Astrocyte (in vitro differentiated cells and primary cell): Measurements from ENCODE around the gene DIDO1. TPM values are rescaled to one million over a fixed set of nuclear protein-coding genes. Genes with fewer than 3 reads are reported as not detected.
A peak's percentile ranks its signal among the peaks of the same experiment; 100 is the strongest.

ENCODE experiments used
- DNase-seq: peaks from one replicate; pipeline ENCODE4 v3.0.0-alpha.2; 2010; ENCODE audit warnings: low read depth
- FAIRE-seq: peaks from 2 replicates; lab custom pipeline; 2011; peaks lifted over from hg19 to GRCh38; lab: Jason Lieb, UNC
- H2AFZ ChIP-seq: 2 replicates; pipeline ENCODE4 v1.6.0; 2012; ENCODE audit warnings: low read depth, low read length, inconsistent platforms
- H3K27ac ChIP-seq: 2 replicates; pipeline ENCODE4 v1.5.1; 2011; ENCODE audit warnings: low read depth, low read length, inconsistent platforms
- H3K27me3 ChIP-seq: 2 replicates; pipeline ENCODE4 v1.6.0; 2011; ENCODE audit warnings: low read length, inconsistent platforms; ENCODE audit not compliant: insufficient read depth
- H3K36me3 ChIP-seq: 2 replicates; pipeline ENCODE4 v1.5.1; 2011; ENCODE audit warnings: low read length, inconsistent platforms; ENCODE audit not compliant: insufficient read depth
- H3K4me1 ChIP-seq: 2 replicates; pipeline ENCODE4 v1.5.1; 2011; ENCODE audit warnings: low read length, inconsistent platforms; ENCODE audit not compliant: insufficient read depth
- H3K4me2 ChIP-seq: 2 replicates; pipeline ENCODE4 v1.6.0; 2012; ENCODE audit warnings: low read length, inconsistent platforms
- H3K4me3 ChIP-seq: 2 replicates; pipeline ENCODE4 v1.5.1; 2011; ENCODE audit warnings: low read depth, mild to moderate bottlenecking, low read length, inconsistent platforms; ENCODE audit not compliant: insufficient read depth
- H3K79me2 ChIP-seq: 2 replicates; pipeline ENCODE4 v1.6.0; 2012; ENCODE audit warnings: mild to moderate bottlenecking, low read length, inconsistent platforms; ENCODE audit not compliant: insufficient read depth
- H3K9ac ChIP-seq: 2 replicates; pipeline ENCODE4 v1.6.0; 2012; ENCODE audit warnings: mild to moderate bottlenecking, low read length, inconsistent platforms
- H3K9me3 ChIP-seq: 2 replicates; pipeline ENCODE4 v1.5.1; 2012; ENCODE audit warnings: low read depth, mild to moderate bottlenecking, low read length, inconsistent platforms; ENCODE audit not compliant: insufficient read depth
- H4K20me1 ChIP-seq: 2 replicates; pipeline ENCODE4 v1.6.0; 2012; ENCODE audit warnings: low read length, inconsistent platforms; ENCODE audit not compliant: insufficient read depth
- H3K27ac Mint-ChIP-seq: one replicate; pipeline ENCODE4 v1.8.0; 2021; ENCODE audit warnings: mild to moderate bottlenecking, mixed read lengths; ENCODE audit not compliant: unreplicated experiment
- H3K27me3 Mint-ChIP-seq: one replicate; pipeline ENCODE4 v1.8.0; 2021; ENCODE audit warnings: low read depth, mixed read lengths; ENCODE audit not compliant: unreplicated experiment
- H3K36me3 Mint-ChIP-seq: one replicate; pipeline ENCODE4 v1.8.0; 2021; ENCODE audit warnings: low read depth, mixed read lengths; ENCODE audit not compliant: unreplicated experiment
- H3K4me1 Mint-ChIP-seq: one replicate; pipeline ENCODE4 v1.8.0; 2021; ENCODE audit warnings: low read depth, mixed read lengths; ENCODE audit not compliant: unreplicated experiment
- H3K4me3 Mint-ChIP-seq: one replicate; pipeline ENCODE4 v1.8.0; 2021; ENCODE audit warnings: mild to moderate bottlenecking, moderate library complexity, mixed read lengths; ENCODE audit not compliant: unreplicated experiment
- H3K9me3 Mint-ChIP-seq: one replicate; pipeline ENCODE4 v1.8.0; 2021; ENCODE audit warnings: mild to moderate bottlenecking, mixed read lengths; ENCODE audit not compliant: unreplicated experiment
- total RNA-seq: library from RNA; stranded (reverse); gene quantifications from 2 replicates; pipeline ENCODE4 v1.2.1, GENCODE V29; 2021
- TF ChIP-seq, protein P1 (sequence below): IDR thresholded peaks from 2 replicates; pipeline ENCODE4 v1.5.1; 2011; ENCODE audit warnings: low read depth, mild to moderate bottlenecking, inconsistent platforms, low read length, moderate library complexity; ENCODE audit not compliant: insufficient read depth

The DIDO1 gene
- total RNA-seq, 1 donor from 2014 or later: 39.0 TPM

DNA sequence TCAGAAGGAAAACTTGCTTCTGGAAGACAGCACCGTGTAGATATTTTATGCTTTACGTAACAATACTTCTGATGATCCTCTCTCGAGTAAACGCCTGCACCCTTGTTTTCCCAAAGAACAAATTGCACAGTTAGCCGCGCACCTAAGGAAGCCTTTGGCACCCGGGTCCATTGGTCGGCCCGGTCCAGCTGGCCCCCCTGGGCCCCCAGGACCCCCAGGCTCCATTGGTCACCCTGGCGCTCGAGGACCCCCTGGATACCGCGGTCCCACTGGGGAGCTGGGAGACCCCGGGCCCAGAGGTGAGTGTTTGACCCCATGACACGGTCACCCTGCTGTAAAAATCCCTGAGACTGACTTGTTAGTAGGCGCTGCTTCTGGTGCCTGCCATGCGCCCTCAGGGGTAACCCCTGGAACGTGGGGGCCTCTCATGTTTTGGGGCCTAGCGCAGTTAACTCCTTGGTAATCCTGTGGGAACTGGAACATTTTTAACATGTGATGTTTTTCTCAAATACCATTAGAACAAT lies 89.3 kb downstream of the DIDO1 start:
- no peak for FAIRE-seq
- Histone ChIP-seq H2AFZ (no peak overlapping the region), H3K36me3 (no peaks in the 10 kb centered on the region), H4K20me1 (no peaks in the 10 kb centered on the region), H3K79me2 (no peaks in the 10 kb centered on the region), H3K27me3 (no peaks in the 10 kb centered on the region), H3K4me1 (peaks cover 3% of the 10 kb centered on the region), H3K9ac (no peak overlapping the region), H3K9me3 (no peaks in the 10 kb centered on the region), H3K4me2 (no peak overlapping the region), H3K27ac (no peak overlapping the region), H3K4me3 (no peak overlapping the region)
- H3K27ac Mint-ChIP-seq: no peak overlapping the region
- no peak overlapping the region for H3K4me3 Mint-ChIP-seq
- TF ChIP-seq, protein P1, sequence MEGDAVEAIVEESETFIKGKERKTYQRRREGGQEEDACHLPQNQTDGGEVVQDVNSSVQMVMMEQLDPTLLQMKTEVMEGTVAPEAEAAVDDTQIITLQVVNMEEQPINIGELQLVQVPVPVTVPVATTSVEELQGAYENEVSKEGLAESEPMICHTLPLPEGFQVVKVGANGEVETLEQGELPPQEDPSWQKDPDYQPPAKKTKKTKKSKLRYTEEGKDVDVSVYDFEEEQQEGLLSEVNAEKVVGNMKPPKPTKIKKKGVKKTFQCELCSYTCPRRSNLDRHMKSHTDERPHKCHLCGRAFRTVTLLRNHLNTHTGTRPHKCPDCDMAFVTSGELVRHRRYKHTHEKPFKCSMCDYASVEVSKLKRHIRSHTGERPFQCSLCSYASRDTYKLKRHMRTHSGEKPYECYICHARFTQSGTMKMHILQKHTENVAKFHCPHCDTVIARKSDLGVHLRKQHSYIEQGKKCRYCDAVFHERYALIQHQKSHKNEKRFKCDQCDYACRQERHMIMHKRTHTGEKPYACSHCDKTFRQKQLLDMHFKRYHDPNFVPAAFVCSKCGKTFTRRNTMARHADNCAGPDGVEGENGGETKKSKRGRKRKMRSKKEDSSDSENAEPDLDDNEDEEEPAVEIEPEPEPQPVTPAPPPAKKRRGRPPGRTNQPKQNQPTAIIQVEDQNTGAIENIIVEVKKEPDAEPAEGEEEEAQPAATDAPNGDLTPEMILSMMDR: no peak
- peaks cover 7% of the 10 kb centered on the region for H3K36me3 Mint-ChIP-seq
- no peaks in the 10 kb centered on the region for H3K9me3 Mint-ChIP-seq
- H3K27me3 Mint-ChIP-seq: no peaks in the 10 kb centered on the region
- DNase-seq: no peak
- H3K4me1 Mint-ChIP-seq: no peaks in the 10 kb centered on the region

DNA sequence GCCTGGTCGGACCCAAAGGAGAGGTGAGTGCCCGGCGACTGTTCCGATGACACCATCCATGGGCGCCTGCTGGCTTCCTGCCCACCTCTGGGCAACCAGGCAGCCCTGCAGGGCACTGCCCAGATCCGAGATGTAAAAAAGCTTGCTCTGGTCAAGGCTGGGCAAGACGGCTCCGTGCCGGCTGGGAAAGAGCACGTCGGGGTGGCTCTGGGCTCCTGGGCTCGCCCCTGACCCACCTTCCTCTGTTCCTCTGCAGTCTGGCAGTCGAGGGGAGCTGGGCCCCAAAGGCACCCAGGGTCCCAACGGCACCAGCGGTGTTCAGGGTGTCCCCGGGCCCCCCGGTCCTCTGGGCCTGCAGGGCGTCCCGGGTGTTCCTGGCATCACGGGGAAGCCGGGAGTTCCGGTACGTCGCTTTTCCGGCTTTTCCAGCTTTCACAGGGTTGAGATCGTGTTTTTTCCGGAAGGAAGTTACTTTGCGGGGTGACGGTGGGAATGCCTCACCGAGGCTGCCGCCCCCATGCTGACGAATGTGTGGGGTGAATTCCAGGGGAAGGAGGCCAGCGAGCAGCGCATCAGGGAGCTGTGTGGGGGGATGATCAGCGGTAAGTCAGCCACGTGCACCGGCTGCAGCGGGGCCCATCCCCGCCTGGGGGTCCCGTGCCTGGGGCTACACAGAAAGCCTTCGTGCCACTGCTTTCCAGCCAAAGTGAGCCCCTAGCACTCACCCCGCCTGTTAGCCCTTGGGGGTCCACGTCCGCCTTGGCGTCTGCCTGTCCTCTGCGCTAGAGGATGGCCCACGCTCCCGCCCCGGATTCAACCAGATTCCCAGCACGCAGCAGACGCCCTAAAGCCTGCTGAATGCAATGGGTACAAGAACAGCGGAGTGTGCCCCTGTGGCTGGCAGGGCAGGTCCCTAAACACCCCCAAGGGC lies 90.1 kb downstream of the DIDO1 start:
- H3K79me2 ChIP-seq: no peaks in the 10 kb centered on the region
- peak overlapping the region; percentile 37 for H3K4me2 ChIP-seq
- H3K27ac Mint-ChIP-seq: no peak overlapping the region
- no peak overlapping the region for H3K4me3 Mint-ChIP-seq
- TF ChIP-seq, protein P1: no peak
- no peak overlapping the region for H3K9ac ChIP-seq
- no peak for DNase-seq
- H3K27me3 ChIP-seq: no peaks in the 10 kb centered on the region
- FAIRE-seq: no peak
- H3K4me1 Mint-ChIP-seq: peaks cover 3% of the 10 kb centered on the region
- no peaks in the 10 kb centered on the region for H3K9me3 ChIP-seq
- no peak overlapping the region for H3K4me3 ChIP-seq
- H3K36me3 ChIP-seq: no peaks in the 10 kb centered on the region
- no peaks in the 10 kb centered on the region for H4K20me1 ChIP-seq
- no peaks in the 10 kb centered on the region for H3K9me3 Mint-ChIP-seq
- peaks cover 9% of the 10 kb centered on the region for H3K36me3 Mint-ChIP-seq
- H3K27ac ChIP-seq: no peak overlapping the region
- peaks cover 3% of the 10 kb centered on the region for H3K4me1 ChIP-seq
- H2AFZ ChIP-seq: peak overlapping the region; percentile 52
- H3K27me3 Mint-ChIP-seq: no peaks in the 10 kb centered on the region
